Testis (tissue), 2 donors: Measurements from ENCODE around the gene FLYWCH1.

Experiments
- CTCF ChIP-seq, 3 experiments: fragments of 450-650 bp in 2 of 3; fragments of 200-600 bp in 1 of 3; sonication (generic) in 1 of 3; IDR thresholded peaks; one replicate each; pipeline ENCODE4 v1.5.1; 2016 to 2019; ENCODE audit warnings: antibody characterized with exemption in 3 of 3, mild to moderate bottlenecking in 2 of 3, moderate library complexity in 1 of 3
- POLR2A ChIP-seq: fragments of 450-650 bp; IDR thresholded peaks from one replicate; pipeline ENCODE4 v1.6.1; 2017; ENCODE audit warnings: antibody characterized with exemption, mild to moderate bottlenecking, moderate library complexity

- TF ChIP-seq CTCF (IDR thresholded peaks at IDR 0.05) (no peak), POLR2A (no peak)
Observed at GRCh38 chr16:2934450-2934849, 22.7 kb downstream of the FLYWCH1 start.
